Fibroblast of skin of left quadriceps (primary cell): ENCODE measurements around the gene CCM2.
"Not testable (repeated sequence)": the region's sequence is repeated elsewhere in the genome, so short reads cannot be mapped to it uniquely, and the experiment has no call there.

ENCODE experiments used
- DNase-seq, 2 experiments: peaks; one replicate each; pipeline ENCODE4 v3.0.0-alpha.2; 2013; ENCODE audit warnings: low read depth in 2 of 2

The CCM2 gene

DNA sequence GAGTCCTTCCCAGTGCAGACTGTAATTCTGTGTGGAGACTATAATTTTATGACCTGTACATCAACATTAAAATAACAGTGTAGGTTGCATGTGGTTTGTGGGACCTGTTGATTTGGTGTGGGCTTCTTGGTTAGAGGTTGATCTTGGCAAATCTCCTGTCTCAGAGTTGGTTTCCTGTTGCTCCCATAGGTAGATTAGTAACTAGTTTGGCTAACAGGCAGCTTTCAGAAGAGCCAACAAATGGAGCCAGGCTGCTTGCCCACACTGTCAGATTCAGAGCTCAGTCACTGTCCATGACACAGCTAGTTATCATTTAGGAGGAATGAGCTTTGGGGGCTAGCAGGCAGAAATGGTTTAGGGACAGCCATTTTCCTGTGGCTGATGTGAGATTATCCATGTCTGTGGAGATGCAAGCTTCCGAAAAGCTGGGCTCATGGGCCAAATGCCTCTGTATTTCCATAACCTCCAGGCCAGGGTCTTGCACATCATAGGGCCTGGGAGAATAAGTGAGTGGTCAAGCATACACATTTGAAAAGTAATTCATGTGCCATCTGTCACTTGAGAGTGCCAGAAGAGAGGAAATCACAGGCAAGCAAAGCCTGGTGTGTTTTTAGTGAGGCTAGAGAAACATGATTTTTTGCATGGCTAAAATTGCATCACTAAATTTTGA is 33.4 kb downstream of the CCM2 start:
- no peak for DNase-seq

DNA sequence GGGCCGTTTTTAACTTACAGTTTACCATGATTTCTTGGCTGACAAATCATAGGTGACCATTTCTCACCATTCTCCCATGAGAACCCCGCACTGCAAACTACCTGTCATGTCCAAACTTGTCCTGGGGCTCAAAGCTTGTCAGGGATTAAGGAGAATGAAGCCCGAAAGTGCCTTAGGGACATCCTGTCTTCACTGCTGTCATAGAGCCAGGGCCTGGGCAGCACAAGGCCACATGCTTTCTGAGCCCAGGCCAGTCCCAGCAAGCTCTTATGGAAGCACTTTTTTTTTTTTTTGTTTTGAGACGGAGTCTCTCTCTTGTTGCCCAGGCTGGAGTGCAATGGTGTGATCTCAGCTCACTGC is 33.9 kb downstream of the CCM2 start:
- DNase-seq = no peak

DNA sequence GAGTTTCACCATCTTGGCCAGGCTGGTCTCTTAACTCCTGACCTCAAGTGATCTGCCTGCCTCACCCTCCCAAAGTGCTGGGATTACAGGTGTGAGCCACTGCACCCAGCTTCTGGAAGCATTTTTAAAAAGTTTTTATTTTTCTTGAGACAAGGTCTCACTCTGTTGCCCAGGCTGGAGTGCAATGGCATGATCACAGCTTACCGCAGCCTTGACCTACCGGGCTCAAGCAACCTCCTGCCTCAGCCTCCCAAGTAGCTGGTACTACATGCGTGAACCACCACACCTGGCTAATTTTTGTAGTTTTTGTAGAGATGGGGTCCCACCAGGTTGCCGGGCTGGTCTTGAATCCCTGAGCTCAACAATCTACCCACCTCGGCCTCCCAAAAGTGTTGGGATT is 34.7 kb downstream of the CCM2 start:
- DNase-seq = not testable (repeated sequence)

DNA sequence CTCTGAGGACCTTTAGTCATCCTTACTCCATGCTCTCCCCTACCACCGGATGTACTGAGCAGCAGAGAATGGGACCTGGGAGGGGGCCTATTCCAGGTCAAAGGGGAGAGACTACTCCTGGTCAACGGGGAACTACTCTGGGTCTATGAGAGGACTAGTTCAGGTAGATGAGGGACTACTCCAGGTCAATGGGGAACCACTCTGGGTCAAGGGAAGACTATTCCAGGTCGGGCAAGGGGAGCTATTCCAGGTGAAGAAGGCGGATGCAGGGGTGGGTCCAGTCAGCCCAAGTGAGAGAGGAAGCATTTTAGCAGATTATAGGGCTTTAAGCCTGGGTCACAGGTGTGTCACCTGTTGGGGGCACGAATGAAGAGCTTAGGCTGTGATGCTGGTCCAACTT is 35.4 kb downstream of the CCM2 start:
- DNase-seq = no peak

DNA sequence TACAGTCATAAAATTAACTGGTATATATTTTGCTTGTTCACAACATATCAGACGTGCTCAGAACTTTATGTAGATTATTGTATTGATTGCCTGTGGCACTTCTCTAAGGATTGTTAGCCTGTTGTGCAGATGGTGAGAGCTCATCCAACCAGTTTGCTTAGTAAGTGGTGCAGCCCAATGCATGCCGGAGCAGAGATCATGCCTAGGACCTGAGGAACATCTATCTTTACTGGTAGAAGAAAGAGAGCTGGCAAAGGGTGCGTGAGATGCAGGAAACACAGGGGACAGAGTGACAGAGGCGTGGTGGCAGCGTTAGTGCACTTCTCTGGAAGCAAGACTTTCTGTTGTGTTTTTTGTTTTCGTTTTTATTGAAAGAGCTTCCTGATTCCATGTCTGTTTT is 35.9 kb downstream of the CCM2 start:
- no peak for DNase-seq

DNA sequence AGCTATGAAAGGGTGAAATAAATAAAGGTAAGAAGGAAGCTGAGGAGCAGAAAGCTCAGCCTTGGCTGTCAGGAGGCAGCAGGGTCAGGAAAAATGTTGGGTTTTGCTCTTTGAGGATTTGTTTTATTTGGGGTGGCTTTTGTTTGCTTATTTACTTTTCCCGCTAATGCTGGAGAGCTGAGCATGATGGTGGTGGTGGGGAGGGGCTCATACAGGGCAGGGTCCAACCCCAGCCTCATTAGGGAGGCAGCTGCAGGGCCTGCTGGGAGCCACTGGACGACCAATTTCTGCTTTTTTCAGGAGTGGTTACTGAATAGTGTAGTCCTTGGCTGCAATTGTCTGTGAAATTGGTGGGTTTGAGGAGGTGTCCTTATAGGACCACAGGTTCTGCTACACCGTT is 36.3 kb downstream of the CCM2 start:
- DNase-seq = no peak

DNA sequence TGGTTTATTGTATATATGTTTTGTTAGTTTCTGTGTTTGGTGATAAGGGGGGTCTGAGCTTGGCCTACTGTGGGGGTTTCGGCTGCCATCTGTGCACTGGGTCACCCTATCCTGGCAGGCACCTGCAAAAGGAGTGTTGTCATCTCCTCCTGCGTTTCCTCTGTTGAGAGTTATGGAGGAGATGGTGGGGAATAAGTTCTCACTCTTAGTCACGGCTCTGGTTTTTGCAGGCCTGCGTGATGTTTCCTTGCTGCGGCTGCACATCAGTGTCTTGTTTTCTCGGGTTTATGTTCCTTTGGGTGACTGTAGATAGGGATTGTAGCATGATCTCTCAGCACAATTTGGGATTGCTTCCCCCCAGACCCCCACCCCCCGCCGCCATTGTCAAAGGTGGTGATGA is 36.8 kb downstream of the CCM2 start:
- no peak for DNase-seq

DNA sequence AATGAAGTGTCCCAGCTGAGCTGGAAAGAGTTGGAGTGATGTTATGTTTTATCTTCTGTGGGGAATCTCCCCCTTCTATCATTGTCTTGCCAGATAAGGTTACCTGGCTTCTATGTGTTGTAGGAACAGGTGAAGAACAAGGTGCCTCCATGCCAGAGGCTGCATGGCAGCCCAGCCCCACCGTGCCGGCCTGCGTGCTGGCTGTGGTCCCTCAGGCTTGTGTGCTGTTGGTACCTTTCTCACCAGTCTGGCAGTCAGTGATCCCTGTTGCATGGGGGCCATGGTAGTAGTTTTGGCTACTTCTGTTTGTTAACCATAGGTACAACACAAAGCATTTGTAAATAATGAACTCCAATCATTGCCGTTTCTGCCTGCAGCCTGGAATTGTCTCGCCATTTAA is 37.9 kb downstream of the CCM2 start:
- no peak for DNase-seq

DNA sequence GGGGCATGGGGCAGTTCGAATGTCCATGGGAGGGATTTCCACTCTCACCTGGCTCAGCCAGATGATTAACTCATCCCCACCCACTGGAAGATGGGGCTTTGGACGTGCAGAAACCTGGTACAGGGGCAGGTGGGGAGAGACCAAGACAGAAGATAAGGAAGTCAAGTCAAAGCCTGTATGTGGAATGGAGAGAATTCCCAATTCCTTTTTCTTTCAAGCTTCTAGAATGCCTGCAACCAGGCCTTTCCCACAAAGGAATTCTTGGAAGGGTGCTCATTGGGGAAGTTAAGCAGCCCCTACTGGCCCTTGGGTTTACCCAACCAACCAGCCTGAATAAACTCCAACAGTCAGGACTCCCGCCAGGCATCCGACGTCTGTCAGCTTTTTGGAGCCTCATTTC is 39.1 kb downstream of the CCM2 start:
- DNase-seq = no peak

DNA sequence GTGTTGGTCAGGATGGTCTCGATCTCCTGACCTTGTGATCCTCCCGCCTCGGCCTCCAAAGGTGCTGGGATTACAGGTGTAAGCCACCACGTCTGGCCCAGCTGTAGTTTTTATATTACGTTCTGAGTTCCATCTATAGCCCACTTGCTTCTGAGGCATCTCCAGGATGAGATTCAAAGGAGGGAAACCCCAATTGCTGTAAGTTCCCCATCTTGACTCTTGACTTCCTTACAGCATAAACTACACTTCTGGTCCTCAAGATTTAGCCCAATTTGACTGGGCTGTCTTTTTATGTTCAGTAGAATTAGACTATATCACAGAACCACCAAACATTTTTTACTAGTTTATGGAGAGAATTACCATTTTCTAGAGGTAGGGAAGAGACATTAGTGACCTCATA is 44.3 kb downstream of the CCM2 start:
- no peak for DNase-seq

DNA sequence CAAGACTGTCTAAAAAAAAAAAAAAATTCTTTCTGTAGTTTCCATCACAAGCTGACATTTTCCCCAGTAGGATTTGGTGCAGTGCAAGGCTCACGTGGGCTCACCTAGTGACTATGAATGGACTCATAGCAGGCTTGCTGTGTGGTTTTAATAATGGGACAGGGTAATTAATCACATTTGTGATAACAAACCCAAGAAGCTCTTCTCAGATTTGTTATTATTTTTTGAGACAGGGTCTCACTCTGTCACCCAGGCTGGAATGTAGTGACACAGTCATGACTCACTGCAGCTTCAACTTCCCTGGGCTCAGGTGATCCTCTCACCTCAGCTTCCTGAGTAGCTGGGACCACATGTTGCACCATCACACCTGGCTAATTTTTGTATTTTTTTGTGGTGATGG is 48.7 kb downstream of the CCM2 start:
- DNase-seq = no peak

DNA sequence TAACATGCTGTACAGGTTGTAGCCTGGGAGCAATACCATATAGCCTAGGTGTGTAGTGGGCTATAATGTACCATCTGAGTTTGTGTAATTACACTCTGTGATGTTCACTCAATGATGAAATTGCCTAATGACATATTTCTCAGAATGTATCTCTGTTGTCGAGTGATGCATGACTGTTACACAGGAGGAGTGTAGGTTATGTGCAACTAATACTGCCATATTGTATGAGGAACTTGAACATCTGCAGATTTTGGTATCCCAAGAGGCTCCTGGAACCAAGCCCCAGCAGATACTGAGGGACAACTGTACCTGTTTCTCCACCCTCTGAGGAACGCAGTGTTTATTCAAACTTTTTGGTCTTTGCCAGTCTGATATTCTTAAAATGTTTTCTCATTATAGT is 50.2 kb downstream of the CCM2 start:
- no peak for DNase-seq

DNA sequence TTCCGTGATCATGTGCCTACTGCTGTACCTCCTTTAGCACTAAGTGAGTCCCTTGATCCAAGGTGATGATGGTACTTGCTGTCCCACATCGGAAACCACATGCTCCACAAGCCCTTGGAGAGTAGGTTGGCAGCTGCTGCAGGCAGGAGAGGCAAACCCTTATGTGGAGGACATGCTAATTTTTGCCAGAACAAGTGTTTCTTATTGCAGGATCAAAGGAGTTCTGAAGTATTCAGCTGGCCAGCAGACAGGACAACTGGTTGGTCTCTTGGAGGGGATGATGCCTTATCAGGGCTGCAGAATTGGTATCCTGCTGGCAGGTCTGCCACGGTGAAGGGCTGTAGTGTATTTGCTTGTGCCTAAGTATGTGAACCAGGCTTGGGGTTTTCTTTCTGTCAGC is 52.0 kb downstream of the CCM2 start:
- DNase-seq = no peak

DNA sequence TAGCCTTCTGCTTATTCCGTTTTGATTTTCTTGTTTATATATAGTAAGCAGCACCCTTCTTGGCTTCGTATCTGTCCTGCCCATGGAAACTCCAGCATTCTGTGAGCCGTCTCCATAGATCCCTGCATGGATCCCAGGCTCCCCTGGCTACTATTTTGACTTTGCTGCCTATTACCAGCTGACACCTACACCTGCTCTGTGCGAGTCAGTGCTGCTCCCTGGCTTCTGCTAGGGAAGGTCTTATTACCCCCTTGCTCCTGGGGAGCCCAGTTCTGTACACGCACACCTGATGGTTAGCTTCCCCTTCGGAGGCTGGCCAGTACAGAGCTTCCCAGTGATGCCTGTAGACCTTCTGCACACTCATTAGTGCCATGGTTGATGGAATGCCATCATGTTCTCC is 53.4 kb downstream of the CCM2 start:
- no peak for DNase-seq

DNA sequence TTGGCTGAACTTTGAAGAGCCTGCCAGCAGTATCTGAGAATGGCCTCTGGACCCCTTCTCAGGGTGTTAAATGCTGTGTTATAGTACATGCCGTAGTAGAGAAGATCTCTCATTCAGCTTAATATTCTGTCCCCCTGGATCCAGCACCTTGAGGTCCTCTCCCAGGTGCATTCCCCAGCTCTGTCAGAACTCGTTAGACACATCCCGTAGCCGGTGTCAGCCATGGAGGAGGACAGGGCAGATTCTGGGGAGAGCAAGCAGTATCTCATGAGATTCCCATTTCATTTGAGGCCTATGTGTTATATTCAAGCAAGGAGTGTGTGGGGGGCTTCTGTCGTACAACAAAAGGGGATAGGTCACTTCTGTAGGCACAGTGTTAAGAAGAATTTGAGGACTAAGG is 53.9 kb downstream of the CCM2 start:
- DNase-seq = no peak

DNA sequence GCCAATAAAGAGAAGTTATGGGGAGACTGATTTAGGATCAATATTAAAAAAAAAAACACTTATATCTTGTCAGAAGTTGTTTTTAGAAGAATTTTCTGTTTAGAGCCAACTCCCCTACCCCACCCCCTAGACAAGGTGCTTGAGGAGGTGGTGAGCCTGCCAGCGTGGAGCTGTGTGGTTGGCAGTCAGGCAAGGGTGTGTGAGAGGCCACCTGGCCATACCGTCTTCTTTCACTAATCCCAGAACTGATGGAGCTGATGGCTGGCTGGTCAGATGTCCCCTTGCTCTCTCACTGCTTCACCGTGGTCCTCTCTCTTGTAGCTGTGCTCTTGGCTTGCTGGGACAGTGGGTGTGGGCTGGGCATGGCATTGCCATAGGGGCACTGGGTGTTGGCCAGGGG is 54.4 kb downstream of the CCM2 start:
- DNase-seq = no peak

DNA sequence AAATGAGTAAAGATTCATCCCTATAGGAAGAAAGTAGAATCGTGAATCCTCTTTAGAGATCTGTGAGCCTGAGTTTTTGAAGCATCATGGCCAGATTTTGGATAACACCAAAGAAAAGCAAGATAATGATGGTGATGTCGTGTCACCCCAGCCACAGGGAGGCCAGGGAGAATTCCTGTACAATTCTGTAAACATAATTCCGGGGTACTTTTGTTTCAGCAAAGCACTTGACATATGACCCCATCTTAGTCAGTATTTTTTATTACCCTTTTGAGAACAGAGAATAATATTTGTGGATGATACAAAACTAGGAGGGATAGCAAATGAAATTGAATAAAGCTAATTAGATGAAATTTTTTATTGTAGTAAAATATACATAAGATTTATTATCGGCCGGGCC is 55.0 kb downstream of the CCM2 start:
- no peak for DNase-seq

DNA sequence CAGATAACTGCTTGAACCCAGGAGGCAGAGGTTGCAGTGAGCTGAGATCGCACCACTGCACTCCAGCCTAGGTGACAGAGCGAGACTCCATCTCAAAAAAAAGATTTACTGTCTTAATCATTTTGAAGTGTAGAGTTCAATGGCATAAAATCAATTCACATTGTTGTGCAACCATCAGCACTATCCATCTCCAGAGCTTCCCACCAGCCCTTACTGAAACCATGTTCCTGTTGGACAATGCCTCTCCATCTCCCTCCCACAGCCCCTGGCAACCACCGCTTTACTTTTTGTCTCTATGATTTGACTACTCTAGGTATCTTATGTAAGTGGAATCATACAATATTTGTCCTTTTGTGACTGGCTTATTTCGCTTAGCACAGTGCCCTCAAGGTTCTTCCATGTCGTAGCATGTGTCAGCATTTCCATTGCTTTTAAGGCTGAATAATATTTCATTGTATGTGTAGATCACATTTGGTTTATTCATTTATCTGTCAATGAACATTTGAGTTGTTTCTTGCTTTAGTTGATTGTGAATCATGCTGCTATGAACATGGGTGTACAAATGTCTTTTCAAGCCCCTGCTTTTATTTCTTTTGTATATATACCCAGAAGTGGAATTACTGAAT is 55.7 kb downstream of the CCM2 start:
- no peak for DNase-seq

DNA sequence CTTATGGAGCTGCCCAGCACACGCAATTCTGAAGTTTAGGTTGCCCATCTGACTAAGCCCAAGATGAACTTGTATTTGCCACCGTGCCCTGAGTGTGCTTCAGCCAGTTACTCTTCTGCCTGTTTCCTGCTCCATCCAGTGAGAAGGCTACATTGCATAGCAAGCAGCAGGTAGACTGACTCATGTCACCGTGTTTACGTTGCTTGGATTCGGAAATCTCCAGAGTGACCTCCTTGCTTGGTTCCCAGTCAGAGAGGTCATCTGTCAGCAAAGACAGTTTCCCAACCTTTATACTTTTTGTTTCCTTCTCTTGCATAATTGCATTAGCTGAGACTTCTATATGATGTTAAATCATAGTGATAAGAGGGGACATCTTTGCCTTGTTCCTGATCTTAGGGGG is 57.9 kb downstream of the CCM2 start:
- no peak for DNase-seq

DNA sequence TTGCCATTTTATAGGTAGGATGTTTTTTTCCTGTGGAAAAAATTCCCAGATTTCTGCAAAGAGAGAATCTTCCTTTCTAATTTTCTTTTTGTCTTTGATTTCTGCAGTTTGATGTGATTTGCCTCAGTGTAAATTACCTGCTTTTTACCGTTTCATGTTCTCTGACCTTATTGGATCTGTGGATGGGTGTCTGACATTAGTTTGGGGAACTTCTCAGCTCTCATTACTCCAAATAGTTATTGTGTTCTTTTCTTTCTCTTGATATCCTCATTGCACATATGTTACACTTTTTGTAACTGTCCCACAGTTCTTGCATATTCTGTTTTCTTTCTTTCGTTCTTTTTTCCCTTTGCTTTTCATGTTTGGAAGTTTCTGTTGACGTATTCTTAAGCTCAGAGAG is 60.3 kb downstream of the CCM2 start:
- no peak for DNase-seq

DNA sequence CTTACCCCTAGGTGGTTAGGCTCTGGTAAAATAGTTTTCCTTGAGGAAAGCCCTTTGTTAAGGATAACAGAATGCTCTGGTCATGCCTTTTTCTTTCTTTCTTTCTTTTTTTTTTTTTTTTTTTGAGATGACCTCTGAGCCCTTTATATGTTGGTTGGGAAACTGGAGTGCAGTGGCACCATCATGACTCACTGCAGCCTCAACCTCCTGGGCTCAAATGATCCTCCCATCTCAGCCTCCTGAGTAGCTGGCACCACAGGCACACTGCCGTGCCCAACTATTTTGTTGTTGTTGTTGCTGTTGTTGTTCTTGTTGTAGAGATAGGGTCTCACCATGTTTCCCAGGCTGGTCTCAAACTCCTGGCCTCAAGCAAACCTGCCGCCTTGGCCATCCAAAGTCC is 61.4 kb downstream of the CCM2 start:
- no peak for DNase-seq

DNA sequence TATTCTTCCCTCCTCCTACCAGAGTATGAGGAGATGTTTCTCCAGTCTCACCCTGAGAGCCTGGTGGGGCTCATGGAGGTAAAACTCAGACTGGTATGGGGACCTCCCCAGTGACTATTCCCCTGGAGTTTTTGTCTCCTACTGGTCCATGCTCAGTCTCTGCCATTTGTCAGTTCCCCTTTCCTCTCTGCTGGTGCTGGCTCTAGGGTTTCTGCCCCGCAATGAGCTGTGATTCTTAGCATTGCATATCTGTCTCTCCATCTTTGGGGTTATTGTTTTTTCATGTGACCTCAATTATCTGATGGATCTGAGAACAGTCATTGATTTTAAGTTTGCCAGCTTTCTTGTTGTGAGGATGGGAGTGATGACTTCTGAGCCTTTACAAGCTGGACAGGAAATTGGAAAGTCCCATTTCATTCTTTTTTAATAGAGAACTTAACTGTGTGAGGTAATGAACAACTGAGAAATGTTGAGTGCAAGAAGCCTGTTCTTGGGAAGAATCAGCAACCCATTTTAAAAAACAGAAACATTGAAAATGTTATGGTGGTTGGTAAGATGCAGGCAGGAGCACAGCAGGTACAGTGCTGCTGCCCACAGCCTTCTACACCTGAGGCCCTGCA is 61.9 kb downstream of the CCM2 start:
- no peak for DNase-seq

DNA sequence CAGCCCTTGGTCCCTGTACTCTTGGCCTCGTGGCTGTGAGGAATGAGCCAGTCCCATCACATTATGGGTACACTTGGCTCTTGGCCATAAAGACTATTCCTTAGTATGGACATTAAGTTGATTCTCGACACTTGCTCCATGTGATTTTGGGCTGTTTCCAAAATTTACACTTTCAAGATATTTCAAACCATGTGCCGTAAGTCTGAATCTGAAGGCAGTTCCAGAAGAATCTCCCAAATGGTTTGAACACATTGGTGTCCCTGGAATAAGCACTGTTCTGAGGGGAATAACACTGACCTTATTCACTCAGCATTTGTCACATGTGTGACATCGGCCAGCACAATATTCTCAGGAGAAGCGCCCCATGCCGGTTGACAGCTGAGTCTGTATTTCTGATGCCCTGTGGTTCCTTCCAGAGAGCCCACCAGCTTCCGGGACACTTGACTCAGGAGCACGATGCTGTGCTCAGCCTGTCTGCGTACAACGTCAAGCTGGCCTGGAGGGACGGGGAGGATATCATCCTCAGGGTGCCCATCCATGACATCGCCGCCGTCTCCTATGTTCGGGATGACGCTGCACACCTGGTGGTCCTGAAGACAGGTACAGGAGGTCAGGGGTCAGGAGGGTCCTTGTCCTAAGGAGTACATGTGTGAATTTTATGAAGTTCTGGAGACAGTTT is 64.2 kb downstream of the CCM2 start:
- no peak for DNase-seq
